Measurements from ENCODE around the gene TEX9.

DNA sequence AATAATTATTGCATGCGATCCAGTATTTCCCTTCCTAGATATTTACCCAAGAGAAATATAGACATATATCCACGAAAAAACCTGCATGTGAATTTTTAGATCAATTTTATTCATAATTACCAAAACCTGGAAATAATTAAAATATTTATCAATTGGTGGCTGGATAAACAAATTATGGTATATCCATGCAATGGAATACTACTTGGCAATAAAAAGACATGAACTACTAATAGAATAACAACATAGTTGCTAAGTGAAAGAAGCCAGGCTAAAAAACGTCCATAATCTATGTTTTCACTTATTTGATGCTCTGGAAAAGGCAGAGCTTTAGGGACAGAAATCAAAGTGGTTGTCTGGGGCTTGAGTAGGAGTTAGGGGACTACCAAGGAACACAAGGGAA is 20.7 kb downstream of the TEX9 start:
- no peak for TF ChIP-seq CTCF (IDR thresholded peaks at IDR 0.05)
- TF ChIP-seq POLR2A (IDR thresholded peaks at IDR 0.05) = no peak

Data from testis (tissue), 2 donors.